ENCODE results near the gene SNCB.

The SNCB gene

GRCh38 chr5:176646707-176647029, 16.3 kb upstream of the SNCB start:
- H3K27ac ChIP-seq = peak overlapping the region; percentile 70
- TF ChIP-seq CTCF (conservative IDR thresholded peaks at IDR 0.05) (no peak), ZFX (IDR thresholded peaks at IDR 0.05) (no peak)

- H3K27ac ChIP-seq = peak overlapping the region; percentile 70
- TF ChIP-seq ZFX (IDR thresholded peaks at IDR 0.05) = no peak
Measured at GRCh38 chr5:176646049-176646706, 15.8 kb upstream of the SNCB start.

GRCh38 chr5:176644878-176645670, 14.7 kb upstream of the SNCB start:
- H3K27ac ChIP-seq = no peak overlapping the region
- TF ChIP-seq CTCF (conservative IDR thresholded peaks at IDR 0.05) (no peak), ZFX (IDR thresholded peaks at IDR 0.05) (no peak)

- TF ChIP-seq ZFX (IDR thresholded peaks at IDR 0.05) (no peak), CTCF (conservative IDR thresholded peaks at IDR 0.05) (no peak)
- no peak overlapping the region for H3K27ac ChIP-seq
Measured at GRCh38 chr5:176644294-176644693, 14.0 kb upstream of the SNCB start.

GRCh38 chr5:176643491-176644219, 13.3 kb upstream of the SNCB start:
- no peak for TF ChIP-seq ZFX (IDR thresholded peaks at IDR 0.05)
- no peak for TF ChIP-seq CTCF (conservative IDR thresholded peaks at IDR 0.05)
- H3K27ac ChIP-seq = no peak overlapping the region

- no peak overlapping the region for H3K27ac ChIP-seq
- TF ChIP-seq CTCF (conservative IDR thresholded peaks at IDR 0.05) (no peak), ZFX (IDR thresholded peaks at IDR 0.05) (no peak)
Measured at GRCh38 chr5:176642675-176643490, 12.5 kb upstream of the SNCB start.

- TF ChIP-seq CTCF (conservative IDR thresholded peaks at IDR 0.05) = no peak
- TF ChIP-seq ZFX (IDR thresholded peaks at IDR 0.05) = no peak
- no peak overlapping the region for H3K27ac ChIP-seq
Measured at GRCh38 chr5:176640616-176641015, 10.3 kb upstream of the SNCB start.
